ENCODE data around the gene DDX3X.

The DDX3X gene

DNA sequence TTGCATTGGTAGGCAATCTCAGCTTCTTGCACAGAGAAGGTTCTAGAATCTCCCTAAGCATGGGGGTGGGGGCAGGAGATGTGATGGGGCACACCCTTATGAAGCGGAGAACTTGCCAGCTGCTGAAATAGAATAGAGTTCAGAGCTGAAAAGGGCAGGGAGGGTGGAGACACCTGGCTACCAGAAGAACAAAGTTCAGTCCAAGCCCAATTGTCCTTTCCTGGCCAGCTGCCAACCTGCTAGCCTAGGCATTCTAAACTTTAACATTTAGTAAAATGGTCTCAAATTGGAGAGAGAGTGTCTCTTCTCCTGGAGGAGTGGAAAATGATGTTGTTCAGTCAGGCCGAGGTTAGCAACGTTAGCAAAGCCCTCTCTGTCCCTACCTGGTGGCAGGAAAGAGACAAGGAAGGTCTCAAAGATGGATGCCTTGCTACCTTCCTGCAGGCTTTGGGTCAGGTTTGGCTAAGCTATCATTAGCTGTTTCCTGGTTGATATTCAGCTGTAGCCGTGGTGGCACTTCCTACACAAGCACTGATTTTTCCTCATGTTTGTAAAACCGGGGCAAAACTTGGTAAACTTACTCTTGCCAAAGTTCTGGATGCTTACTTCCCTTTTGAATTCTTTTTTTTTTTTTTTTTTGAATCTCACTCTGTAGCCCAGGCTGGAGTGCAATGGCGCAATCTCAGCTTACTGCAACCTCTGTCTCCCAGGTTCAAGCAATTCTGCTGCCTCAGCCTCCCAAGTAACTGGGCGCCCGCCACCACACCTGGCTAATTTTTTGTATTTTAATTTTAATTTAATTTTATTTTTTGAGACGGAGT is 78.5 kb downstream of the DDX3X start:
- peak in 1 of 2 experiments; percentile 8 for DNase-seq (ENCODE audit: low read depth in 1 of 2, low spot score in 1 of 2)
- no peak for TF ChIP-seq JUND (IDR thresholded peaks at IDR 0.05; ENCODE audit: low read depth)
- in situ Hi-C loops (cut with HindIII; ENCODE audit: low pct_unique_long_range_greater_than_20kb, low sequenced_read_pairs): no loop called here
